HG03354 (cell line): ENCODE data around the gene PRSS8.

Experiments used
- ATAC-seq: cut with Tn5 transposase; IDR thresholded peaks from one replicate; pipeline ENCODE4 v1.9.1; 2021; ENCODE audit warnings: mild to moderate bottlenecking; ENCODE audit not compliant: unreplicated experiment, poor library complexity, severe bottlenecking

PRSS8 gene

DNA sequence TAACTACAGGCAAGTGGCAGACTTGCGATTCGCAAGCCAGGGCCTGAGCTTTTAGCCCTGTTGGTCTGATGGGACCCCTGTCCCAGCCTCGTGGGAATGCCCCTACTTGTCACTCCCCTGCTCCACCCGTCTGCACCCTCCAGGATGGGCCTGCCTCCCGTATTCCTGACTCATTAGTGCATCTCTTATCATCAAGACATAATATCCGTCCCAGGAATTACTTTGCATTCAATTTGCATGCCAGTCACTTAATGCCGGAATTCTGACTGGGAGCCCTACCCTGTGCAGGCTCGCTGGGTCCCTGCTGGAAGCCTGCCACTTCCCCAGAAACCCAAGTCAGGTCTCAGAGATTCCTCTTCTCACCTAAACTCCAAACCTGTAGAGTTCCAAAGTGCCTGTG, 50.1 kb downstream of the PRSS8 start:
- no peak for ATAC-seq

DNA sequence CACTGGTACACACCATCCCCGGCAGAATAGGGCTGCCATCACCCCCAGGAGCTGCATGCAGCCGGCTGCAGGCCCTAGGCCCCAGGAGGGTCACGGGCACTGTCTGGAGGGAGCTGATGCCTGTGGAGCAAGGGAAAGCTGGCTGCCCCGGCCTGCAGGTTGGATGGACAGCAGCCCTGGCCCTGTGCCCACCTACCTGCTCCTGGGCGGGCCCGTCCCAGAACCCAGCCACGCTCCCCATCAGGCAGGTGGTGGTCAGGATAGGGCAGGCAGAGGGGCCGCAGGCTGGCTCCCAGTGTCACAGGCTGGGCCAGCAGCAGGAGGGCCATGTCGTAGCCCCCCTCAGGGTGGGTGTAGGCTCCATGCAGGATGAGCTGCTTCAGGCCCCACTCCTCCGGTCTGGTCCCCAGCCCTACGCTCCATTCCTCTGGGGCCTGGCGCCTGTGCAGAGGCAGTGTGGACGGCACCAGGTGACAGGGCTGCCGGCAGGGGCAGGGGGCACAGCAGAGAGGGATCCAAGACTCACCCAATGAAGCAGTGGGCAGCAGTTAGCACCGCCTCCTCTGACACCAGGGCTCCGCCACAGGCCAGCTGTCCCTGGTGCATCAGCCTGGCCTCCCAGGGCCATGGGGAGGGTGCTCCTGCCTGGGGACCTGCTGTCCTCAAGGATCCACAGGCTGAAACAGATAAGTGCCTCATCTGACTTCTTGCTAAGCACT, 50.8 kb downstream of the PRSS8 start:
- ATAC-seq = no peak

DNA sequence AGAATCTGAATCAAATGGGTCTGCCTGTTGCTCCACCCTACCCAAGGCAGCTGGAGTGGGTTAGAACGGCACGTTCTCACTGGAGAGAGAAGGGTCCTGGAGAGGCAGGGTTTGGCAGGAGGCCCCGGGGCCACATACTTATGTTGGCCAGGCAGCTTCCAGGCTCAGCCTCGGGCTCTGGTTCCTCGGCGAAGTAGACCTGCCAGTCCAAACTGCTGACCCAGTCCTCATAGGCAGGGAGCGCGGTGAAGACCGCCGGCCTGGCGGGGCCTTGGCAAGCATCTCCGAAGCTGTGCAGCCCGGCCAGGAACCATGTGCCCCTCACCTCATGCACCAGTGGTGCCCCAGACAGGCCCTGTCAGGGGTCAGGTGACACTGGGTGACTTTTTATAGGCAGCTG, 51.5 kb downstream of the PRSS8 start:
- no peak for ATAC-seq

DNA sequence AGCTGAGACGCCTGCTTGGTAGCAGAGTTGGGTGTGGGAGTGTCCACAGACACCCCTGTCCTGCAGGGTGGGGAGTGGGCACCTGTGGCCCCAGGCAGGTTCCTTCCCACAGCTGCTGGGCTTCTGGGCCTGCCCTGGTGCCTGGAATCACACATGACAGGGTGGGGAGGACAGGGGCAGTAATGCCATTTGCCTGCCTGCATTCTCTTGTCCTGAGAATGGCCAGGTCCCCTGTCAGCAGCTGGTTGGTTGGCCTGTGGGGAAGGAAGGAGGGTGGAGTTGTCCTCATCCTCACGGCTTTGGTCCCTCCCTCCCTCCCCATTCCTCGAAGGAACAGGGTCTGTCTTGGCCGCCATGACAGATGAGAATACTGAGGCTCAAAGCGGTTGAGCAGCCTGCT, 52.0 kb downstream of the PRSS8 start:
- no peak for ATAC-seq

DNA sequence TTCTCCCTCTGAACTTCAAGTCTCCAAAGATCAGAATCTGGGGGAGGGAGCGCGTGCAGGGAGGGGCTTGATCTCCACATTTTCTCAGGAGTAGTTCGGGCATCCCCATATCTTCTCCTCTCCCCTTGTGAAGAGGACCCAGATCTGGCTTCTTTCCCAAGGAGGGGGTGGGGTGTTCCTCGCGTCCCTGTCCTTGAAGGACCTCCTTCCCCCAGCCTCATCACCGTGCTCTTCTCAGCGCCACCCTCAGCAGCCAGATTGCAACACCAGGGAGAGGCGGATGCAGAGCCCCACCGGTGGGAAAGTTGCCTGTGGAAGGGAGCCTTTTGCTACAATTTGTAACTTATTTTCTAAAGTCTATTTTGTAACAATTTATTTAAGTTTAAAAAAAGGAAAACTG, 52.4 kb downstream of the PRSS8 start:
- no peak for ATAC-seq

DNA sequence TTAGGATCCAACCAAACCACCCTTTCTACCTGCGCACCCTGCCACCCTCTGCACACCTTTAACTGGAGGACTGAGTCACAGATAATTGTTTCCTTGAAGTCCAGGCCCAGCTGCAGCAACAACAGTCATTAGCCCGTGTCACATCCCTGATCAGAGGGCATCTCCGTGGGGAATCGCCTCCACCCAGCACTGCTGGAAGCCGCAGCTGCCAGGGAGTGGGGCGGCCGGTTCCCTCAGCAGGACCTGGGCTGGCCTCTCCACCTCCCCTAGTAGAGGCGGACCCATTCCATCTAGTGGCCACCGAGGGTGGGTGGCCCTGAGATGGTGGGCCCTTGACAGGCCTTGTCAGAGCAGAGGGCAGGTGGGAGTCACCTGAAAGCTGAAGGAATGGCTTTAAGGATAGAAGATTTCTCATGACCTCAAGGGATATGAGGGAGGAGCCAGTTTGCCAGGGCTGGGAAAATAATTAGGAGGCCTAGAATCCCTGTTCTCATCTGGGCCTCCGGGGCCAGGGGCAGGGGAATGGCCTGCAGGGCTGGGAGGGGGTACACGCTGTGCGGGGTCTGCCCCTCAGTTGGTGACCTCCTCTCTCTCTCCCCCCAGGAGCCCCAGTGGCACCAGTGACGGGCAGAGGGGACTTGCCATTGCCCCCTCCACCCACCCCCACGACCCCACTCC, 53.0 kb downstream of the PRSS8 start:
- ATAC-seq = no peak
